ENCODE data around the gene COL11A2. TPM values are rescaled to one million over a fixed set of nuclear protein-coding genes. Genes with fewer than 3 reads are reported as not detected.
A peak's percentile ranks its signal among the peaks of the same experiment; 100 is the strongest.

COL11A2 gene
- total and polyA plus RNA-seq, 2 of the 13 experiments (the other 11 are each of a cell fraction or from before 2014, with no cell fraction given) = 0.55 TPM

- TF ChIP-seq SOX6 (IDR thresholded peaks at IDR 0.05) (no peak), SOX6 (CRISPR knock-in tag; IDR thresholded peaks at IDR 0.05) (peak; percentile 58; the same call in 1 of the 2 replicates), ZBTB43 (CRISPR knock-in tag; conservative IDR thresholded peaks at IDR 0.05) (peak; percentile 72; the same call in 1 of the 2 replicates), PAWR (CRISPR knock-in tag; IDR thresholded peaks at IDR 0.05; ENCODE audit: borderline replicate concordance) (no peak), ZNF782 (CRISPR knock-in tag; IDR thresholded peaks at IDR 0.05; ENCODE audit: borderline replicate concordance) (no peak), ZFP1 (CRISPR knock-in tag; IDR thresholded peaks at IDR 0.05) (no peak), RERE (CRISPR knock-in tag; IDR thresholded peaks at IDR 0.05; ENCODE audit: low read depth) (no peak), SIX1 (CRISPR knock-in tag; IDR thresholded peaks at IDR 0.05; ENCODE audit: borderline replicate concordance) (0 out of 2 replicates have a peak, but pooled peaks have one; percentile 17), FLYWCH1 (CRISPR knock-in tag; IDR thresholded peaks at IDR 0.05) (peak; percentile 86; the same call in 1 of the 2 replicates), GRHL1 (CRISPR knock-in tag; conservative IDR thresholded peaks at IDR 0.05) (no peak), ZBTB25 (CRISPR knock-in tag; IDR thresholded peaks at IDR 0.05) (peak; percentile 61), ZNF3 (CRISPR knock-in tag; IDR thresholded peaks at IDR 0.05) (no peak), TP53 (CRISPR knock-in tag; conservative IDR thresholded peaks at IDR 0.05) (0 out of 2 replicates have a peak, but pooled peaks have one; percentile 64), ZBTB4 (CRISPR knock-in tag; IDR thresholded peaks at IDR 0.05; ENCODE audit: borderline replicate concordance) (no peak), ZNF563 (CRISPR knock-in tag; IDR thresholded peaks at IDR 0.05) (peak; percentile 69; the same call in 1 of the 2 replicates)
These were observed 16.1 kb upstream of the COL11A2 start, which contains the start of gene RING1 (continued) for GRCh38 chr6:33208091-33208967.
